RKO (cell line): ENCODE data around the gene PHLPP2.
A peak's percentile ranks its signal among the peaks of the same experiment; 100 is the strongest.

ENCODE experiments used
- DNase-seq: peaks from one replicate; pipeline ENCODE4 v3.0.0-alpha.2; 2016; ENCODE audit warnings: low spot score

Gene PHLPP2

DNA sequence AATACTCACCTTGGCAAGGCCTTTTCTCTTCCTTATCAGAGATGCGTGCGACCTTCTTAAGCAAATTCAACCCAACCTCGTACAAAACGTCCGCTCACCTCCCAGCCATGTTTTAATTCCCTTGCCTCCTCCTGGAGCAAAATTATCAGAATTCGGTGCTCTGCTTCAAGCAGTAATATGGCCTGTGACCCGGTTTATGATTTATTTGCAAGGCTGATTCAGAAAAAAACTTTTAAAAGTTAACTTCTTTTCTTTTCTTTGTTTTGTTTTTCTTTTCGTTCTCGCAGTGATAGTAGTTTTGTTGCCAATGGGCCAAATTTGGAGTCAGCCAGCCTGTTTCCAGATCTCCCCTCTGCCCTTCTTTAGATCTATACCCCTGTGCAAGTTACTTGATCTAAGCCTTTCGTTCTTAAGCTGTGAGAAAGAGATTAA is at the start of gene PHLPP2:
Gene PHLPP2, minus strand, starts transcription at position 382 of the 432 bp plus-strand sequence. CDS start 9,906 bp downstream, outside the sequence.
- DNase-seq = no peak

DNA sequence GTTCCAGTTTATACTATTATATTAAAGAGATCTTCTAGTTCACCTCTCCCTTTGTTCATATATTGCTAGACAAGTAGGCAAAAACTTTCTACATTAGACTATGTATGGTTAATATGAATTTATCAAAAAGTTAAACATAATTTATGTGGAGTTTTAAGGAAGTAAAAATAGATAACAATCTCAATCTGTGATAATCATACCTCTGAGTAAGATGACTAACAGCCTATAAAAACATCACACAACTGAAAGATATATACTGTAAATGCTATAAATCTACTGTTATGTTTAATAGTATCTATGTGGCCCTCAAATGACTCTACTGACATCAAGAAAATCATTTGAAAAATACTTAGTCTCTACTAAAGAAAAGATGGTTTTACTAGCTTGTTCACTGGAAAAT is 47.1 kb upstream of the PHLPP2 start:
- DNase-seq = no peak

- DNase-seq = no peak
These were observed 44.7 kb upstream of the PHLPP2 start for GRCh38 chr16:71769222-71769621.

- DNase-seq = no peak
These were observed 42.8 kb upstream of the PHLPP2 start for GRCh38 chr16:71767060-71767900.

- no peak for DNase-seq
These were observed 37.7 kb upstream of the PHLPP2 start for GRCh38 chr16:71762186-71762585.

- DNase-seq = no peak
These were observed 36.6 kb upstream of the PHLPP2 start for GRCh38 chr16:71761097-71761496.

DNA sequence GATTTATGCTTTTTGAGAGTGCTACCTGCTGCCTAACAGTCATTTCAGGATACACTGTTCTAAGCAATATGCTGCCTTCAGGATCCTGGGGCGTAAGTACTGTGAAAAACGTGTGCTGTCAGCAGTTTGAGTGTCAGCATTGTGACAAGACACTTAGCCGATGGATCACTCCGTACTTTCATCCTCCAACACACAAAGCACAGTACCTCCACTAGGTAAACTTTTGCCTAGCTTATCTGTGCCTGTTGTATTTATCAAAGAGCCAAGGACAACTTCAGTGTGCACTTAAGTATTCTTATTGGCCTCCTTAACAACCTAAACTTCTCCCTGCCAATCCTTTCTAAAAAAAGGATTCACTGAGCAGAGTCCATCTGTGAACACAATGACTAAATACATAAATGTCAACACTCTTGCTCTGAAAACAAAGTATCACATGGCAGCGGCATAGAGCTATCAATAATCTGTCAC is 33.8 kb upstream of the PHLPP2 start:
- DNase-seq = no peak

- no peak for DNase-seq
These were observed 30.2 kb upstream of the PHLPP2 start for GRCh38 chr16:71754652-71755051.

DNA sequence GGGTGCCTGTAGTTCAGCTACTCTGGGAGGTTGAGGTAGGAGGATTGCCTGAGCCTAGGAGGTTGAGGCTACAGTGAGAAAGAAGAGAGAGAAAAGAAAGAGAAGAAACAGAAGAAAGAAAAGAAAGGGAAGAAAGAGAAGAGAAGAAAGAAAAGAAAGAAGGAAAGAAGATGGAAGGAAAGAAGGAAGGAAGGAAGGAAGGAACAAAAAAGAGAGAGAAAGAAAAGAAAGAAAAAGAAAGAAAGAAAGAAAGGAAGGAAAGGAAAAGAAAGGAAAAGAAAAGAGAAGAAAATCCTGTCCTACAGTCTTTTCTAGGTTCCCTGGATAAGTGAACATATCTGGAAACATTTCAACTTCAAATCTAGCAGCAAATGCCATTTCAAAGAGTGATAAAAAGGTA is 29.6 kb upstream of the PHLPP2 start:
- DNase-seq = no peak

DNA sequence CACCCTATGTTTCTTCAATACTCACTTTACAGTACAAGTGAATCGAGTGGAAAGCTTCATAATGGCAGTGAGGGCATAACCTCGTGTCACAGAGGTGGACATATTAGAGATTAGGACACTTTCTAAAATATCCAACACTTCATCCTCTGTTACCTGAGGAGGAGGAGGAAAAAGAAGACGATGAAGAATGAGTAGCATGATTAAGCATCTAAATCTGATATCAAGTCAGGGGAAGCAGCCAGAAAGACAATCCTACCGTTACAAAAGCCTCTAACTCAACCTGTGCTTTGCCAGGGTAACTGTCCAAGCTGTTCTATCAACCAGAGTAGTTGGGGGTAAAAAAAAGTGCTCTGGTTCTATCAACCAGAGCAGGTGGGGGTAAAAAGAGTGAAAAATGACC is 23.7 kb upstream of the PHLPP2 start:
- DNase-seq = no peak

DNA sequence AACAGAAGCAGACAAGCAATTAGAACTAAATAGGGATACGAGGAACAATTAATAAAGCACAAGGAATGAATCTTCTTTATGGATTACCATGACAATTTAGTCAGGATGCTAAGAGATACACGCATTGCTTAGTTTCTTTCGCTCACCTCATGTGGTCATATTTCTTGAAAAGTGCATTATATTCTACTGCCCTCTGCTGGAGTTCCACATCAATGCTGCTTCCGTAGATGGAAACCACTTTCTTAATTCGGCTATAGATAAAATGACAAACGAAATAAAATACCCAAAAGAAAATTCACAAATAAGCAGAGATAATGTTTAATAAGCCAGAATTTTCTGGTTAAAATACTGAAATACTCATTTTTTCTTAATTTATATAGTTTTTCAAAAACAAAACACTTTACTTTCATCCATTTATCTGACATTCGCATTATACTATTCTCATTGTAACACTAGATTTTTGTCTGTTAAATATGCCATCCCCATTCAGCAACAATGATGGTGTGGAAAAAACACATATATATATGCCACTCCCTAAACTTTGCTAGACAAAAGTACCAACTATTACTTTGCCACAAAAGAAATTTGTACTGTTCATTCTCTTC is 22.0 kb upstream of the PHLPP2 start:
- DNase-seq = peak; percentile 61

DNA sequence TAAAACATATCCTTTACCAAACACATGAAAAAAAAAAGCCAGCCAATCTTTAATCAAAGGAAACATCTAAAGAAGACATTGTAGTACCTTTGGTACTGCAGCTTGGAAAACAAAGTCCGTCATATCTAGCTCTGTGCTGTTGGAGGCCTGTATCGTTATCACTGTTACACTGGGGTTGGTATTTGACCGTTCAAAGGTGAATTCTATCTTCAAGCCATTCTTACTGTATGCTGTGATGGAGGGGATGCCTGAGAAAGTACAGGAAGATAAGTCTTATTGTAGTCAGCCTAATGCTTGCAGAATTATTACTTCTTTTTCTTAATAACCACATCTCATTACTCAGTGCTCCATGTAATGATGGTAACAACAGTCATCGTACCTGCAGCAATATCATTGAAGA is 14.4 kb upstream of the PHLPP2 start:
- no peak for DNase-seq

- no peak for DNase-seq
These were observed 13.0 kb upstream of the PHLPP2 start for GRCh38 chr16:71737501-71737900.

GRCh38 chr16:71734511-71734910 is 10.0 kb upstream of the PHLPP2 start:
- no peak for DNase-seq

DNA sequence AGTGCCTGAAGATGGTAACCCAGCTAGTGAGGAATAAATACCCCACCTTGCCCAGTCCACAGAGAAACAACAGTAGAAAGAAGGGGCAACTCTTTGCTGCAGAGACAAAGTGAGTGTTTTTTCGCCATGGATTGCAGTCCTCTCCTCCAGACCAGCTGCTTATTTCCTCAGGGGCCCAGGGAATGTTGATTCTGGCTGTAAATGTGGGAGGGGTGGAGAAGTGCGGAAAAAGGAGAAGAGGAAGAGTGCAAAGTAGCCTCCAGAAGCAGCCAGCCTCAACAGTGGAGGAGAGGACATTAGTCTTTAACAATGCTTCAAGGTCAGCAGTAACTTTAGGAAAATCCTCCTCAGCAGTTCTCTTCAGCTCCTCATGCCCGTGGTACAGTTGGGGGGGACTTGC is 8.1 kb upstream of the PHLPP2 start:
- no peak for DNase-seq

GRCh38 chr16:71727551-71728324 is 3.2 kb upstream of the PHLPP2 start:
- DNase-seq = no peak

DNA sequence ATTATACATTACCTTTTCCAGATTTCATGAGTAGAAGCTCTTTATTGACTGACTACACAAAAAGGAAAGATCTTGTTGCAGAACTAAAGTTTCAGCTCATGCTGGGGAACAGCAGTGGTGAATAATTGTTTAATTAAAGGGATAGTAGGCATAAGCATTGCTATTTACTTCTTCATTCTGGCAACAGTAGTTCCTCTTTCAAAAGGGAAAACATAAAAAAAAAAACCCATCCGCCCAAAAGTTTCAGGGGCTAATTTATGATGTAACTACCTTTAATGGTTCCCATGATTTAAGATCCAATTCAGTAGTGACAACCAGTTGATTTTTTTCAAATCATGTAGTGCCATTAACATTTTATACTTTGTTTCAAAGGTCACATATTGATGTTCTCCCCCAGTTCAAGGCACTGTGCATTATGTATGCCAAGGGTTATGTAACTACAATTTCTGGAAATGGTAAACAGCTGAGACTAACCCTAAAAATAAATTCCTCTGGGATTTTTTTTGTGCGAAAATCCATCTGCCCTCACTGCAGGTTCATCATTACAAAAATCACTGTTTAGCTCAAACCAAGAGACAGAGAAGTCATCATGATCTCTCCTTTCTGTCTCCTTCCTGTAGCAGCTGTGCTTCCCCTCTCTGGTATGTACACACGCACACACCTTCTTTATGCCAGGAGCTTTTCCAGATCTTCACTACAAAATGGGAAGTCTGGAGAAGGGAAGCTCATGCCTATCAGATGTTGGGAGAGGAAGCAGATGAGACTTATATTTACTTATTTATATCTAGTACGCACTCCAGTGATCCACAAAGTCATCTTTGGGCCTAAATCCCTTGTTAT is 2.2 kb upstream of the PHLPP2 start:
- no peak for DNase-seq

GRCh38 chr16:71723537-71724319 is 773 bp downstream of the PHLPP2 start:
- DNase-seq = peak; percentile 73

- peak; percentile 67 for DNase-seq
These were observed 1.5 kb downstream of the PHLPP2 start for GRCh38 chr16:71722801-71723536.

- no peak for DNase-seq
These were observed 3.3 kb downstream of the PHLPP2 start for GRCh38 chr16:71721066-71721740.
